NCI-H774 (cell line): ENCODE data around the gene ALKBH3.

Source experiments
- DNase-seq: peaks from one replicate; lab custom pipeline; 2025; lab: John Stamatoyannopoulos, UW

Gene ALKBH3

DNA sequence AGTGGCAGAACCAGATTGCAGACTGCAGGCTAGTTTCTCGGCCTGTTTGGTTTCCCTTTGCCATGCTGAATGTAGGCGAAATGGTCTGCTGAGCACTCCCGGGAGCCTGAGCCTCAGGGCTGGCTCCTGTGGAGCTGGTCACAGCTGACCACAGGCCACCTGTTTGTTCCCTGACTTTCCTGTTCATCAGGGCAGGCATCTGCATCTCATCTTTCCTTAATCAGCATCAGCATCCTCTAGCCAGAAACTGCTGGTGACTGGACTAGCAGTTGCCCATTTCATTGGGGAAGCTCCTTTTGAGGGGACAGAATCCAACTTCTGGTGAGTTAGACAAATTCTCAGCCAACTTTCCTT is 41.6 kb downstream of the ALKBH3 start:
- DNase-seq, result no peak

DNA sequence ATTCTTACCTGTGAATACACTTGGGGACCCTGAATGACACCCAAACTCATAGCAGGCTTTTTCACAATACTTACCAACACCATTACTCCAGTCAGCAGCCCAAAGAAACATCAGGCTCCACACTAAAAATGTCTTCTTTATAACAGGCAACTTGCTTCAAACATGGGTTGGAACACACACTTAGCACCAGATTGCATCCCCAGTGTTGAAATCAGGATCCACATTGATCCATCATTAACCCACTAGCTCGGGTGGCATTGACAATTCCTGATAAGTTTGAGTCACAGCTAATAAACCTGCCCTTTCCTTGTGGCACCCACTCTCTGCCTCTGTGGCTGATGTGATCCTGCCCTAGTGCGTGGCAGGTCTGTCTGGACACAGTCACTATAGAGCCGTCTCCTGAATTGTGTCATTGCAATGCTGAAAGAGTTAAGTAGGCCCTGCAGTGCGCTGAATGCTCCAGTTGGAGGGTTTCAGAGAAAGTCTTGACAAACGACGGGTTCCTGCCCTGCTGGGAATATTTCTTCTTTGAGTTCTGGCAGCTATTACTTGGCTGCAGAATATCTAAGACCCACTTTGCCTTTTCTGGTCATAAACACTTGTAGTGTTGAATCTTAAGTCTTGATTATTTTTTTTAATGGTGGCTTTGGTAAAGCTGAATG is 42.2 kb downstream of the ALKBH3 start:
- no peak for DNase-seq

DNA sequence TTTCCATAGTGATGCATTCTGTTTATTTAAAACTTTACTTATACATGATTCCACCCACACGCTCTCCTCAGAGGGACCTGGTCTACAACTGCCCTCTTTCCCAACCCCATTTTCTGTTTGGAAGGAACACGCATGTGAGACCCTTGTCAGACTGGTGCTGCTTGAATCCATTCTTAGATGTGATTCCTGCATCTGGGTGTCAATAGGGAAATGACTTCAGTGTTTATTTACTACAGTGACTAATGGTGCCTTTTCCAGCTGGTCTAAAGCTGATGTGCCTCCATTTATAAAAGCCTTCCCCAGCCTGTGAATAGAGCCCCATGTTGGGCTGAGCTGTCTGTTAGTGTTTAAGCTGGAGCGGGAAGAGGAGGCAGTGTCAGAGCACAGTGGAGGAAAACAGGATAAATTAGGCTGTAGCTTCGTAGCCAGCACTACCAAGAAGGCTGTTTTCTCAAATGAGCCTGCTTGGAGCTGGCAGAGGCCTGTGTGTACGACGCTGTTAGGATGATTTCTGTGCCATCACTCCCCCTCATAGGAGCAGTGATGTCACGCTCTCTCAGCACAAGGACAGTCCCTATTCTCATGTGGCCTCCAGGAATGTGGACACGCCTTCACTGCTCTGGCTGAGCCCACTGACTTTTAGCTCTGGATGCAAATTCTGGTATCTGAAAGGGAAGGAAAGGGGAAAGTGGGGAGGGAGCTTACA is 42.9 kb downstream of the ALKBH3 start:
- no peak for DNase-seq

DNA sequence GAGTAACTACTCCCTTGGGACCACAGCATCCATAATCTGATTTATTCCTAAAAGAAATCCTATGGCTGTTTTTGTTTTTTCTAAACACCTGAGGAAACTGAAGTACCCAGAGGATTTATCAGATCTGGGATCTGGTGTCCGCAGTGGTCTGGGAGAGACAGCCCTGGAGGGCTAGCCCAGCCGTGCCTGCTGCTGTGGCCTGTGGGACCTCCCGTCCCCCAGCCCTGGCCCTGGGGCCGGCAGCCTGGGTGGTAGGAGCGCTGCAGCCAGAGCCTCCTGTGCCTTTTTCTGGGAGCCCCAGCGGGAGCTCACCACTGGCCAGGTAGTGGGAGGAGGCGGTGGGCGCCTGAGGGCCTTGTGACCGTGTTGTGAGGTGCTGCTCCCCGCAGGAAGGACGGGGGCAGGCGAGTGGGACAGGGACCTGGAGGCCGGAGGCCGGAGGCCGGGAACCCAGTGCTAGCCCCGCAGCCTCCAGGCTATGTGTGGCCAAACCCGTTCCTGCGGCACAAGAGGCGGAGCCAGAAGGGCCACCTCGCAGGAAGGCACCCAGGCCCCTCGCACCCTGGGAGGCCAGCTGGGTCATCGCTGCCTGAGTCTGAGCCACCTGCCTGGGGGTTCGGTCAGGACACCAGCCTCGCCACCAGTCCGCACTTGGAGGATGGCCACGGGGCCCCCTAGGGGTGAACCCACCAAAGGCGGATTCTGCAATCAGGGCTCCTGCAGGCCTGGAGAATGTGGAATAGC is 43.7 kb downstream of the ALKBH3 start:
- DNase-seq, result no peak

DNA sequence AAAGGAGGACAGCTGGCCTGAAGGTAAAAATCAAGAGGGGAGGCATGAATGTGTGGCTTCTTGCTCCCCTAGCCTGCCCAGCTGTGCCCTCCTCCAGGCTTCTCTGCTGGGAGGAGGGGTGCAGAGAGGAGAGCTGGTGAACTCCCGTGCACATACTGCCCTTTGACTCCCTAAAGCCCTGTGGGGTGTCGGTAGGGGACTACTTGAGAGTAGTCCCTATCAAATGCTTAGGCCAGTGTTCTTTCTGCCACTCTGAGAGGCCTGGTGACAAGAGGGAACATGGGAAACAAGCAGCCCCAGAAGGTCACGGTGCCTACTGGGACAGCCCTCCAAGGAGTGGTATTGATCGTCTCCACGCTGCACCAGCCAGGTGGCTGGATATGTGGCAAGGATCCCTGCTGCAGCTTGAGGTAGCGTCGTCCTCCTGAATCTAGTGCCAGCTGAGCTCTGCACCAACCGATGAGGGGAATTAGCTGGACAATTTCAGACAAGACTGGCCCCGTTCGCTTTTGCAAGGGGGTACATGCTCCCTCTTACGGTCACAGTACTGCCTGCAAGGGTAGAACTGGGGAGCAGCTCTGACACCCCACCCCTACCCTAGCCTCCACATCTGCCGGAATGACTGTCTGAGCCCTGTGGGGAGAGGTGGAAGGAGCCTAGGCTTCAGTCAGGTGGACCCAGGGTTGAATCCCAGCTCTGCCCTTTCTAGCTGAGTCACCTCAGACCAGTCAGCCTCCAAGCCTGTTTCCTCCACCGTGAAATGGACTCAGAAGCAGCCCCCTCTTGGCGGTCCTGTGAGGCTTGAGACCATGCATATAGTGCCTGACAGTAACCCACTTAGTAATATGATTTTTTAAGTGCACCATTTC is 44.7 kb downstream of the ALKBH3 start:
- DNase-seq, result no peak

DNA sequence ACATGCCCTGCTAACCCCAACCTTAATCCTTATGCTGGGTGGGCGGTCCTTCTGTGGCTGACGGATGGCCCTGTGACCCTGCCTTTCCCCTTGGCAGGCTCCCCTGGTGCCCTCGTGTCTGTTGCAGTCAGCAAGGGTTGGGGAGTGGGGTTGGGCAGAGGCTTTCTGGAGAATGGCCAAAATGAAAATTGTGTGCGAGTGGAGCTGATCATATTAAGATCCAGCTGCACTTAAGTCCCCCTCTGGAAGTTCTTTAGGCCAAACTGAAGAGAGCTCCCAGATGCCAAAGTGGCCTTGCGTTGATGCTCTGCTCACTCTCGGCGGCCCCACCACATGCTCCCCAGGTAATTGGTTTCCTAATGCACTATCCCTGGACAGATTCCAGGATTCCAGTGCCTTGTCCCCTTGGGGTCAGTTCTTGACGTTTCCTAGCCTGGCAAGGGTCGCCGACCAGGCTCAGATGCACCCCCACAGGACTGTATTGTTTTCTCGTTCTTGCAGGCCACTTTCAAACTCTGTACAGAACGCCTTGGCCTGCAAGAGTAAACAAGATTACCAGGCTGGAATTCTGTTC is 45.4 kb downstream of the ALKBH3 start:
- DNase-seq, result no peak

DNA sequence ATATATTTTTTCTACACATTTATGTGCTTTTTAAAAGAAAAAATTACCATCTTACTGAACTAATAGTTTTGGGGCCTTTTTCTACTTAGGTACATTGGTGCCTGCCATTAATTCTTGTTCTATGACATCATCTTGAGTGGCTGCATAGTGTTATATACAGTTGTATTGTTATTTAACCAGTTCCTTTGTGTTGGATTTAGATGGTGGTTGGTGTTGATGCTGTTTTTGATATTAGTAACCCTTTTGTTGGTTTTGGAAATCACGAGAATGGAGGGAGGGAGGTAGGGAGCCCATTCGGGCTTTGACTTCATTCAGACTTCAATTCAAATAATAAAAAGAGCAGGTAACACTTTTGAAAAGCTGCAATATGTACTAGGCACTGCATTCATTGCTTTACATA is 46.4 kb downstream of the ALKBH3 start:
- no peak for DNase-seq

DNA sequence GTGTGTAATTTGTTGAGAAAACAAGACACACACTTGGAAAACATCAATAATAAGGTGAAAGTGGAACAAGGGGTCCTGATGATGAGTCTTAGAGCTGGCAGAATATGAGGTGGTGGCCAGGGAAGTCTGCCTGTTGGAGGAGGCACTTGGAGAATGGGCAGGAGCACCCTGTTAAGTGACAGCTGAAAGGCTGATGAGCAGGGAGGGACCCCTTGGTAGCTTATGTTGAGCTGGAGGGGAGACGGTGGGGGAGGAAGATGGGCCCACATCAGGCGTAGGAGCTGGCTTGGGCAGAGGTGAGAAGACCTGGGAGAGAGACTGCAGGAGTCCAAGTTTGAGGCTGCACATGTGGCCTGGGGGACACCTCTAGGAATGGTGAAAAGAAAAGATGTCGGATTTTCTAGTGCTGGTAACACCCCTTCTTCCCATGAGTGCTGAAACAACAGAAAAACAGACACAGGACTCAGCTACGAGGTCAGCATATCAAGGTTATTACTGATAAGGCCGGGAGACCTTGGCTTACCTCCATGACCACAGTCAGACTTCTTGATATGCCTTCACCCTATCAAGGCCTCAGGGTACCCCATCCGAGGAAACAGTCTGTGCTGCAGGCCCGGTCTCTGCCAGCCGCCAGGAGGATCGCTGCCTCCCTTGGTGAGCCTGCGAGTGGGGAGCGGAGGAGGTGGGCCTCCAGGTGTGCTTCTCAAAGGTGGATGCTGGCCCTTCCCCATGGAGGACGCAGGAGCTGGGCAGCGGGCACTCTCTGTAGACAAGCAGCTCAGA is 47.5 kb downstream of the ALKBH3 start:
- DNase-seq, result no peak

DNA sequence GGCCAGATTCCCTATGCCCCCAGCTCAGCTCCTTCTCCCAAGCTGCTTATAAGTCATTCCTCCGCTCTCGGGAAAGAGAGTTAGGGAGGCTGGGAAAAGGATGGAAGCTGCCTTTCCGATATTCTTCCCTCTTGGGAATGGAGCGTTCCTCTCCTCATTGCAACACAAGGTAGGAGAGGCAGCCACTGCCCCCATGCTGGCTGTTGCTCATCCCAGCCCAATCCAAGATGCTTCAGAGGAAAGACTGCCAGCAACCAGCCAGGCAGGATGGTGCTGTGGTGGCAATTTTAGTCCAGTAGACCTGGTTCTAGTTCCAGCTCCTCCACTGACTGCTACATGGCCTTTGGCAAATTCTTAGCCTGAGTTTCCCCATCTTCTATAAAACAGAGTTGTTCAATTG is 48.1 kb downstream of the ALKBH3 start:
- DNase-seq, result no peak

DNA sequence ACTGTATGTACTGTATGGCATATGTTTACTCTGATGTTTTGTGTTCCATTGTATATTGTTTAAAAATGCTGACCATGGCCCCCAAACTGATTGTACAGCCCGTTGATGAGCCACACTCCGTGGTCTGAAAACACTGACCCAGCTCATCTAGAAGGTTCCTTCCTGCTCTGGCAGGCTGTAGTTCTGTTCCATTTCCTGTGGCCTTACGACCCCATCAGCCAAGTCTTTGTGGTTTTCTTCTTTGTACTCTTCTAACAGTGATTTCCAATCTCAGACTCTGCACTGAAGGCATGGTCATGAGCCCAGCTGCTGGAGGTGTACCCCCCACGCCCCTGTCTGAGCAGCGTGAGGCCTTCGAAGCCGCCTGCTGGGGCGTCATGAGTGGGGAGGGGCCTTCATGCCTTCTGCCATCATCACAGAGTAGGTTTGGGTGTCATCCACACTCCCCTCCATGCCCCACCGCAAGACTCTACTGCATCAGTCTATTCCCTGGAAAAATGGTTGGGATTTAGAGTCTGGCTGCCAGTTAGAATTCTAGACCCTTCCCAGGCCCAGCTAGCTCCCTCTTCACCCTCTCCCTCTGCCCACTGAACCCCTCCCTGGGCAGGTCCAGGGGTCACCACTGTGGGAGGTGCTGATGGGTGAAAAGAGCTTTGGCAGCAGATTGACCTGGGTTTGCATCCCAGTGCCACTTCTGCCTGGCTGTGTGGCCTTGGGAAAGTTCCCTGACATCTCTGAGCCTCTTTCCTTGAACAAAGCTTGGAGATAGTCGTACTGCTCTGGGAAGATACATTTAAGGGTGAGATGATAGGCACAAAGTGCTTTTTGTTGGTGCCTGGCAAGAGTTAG is 50.5 kb downstream of the ALKBH3 start:
- no peak for DNase-seq

DNA sequence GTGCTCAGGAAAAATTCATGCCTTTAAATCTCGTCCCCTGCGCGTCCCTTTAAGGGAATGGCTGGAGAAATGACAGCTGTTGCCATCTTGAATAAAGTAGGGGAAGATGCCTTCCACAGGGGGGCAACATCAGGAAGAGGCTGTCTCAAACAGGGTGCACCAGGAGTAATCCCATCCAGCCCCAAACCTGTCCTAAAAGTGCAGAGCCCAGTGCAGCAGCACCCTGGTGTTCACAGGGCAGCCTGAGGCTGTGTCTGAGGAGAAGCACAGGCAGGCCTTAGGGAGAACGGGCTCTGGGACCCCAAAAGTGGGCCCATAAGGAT is 51.0 kb downstream of the ALKBH3 start:
- DNase-seq, result no peak

DNA sequence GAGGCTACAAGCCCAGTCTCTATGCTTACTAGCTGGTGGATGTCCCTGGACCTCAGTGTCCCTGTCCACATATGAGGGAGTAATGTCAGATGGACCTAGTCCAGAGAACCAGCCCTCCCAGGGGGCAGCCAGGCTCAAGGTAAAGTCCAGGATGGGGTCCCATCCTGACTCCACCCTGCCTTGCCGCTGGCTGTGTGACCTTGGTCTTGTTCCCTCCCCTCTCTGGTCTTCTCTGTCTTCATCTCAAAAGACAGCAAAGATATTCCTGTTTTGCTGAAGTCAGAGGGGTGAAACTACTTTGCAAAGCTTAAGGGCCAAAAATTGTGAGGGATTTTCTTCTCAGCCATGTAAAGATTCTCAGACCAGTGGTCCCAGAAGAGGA is 52.6 kb downstream of the ALKBH3 start:
- no peak for DNase-seq

DNA sequence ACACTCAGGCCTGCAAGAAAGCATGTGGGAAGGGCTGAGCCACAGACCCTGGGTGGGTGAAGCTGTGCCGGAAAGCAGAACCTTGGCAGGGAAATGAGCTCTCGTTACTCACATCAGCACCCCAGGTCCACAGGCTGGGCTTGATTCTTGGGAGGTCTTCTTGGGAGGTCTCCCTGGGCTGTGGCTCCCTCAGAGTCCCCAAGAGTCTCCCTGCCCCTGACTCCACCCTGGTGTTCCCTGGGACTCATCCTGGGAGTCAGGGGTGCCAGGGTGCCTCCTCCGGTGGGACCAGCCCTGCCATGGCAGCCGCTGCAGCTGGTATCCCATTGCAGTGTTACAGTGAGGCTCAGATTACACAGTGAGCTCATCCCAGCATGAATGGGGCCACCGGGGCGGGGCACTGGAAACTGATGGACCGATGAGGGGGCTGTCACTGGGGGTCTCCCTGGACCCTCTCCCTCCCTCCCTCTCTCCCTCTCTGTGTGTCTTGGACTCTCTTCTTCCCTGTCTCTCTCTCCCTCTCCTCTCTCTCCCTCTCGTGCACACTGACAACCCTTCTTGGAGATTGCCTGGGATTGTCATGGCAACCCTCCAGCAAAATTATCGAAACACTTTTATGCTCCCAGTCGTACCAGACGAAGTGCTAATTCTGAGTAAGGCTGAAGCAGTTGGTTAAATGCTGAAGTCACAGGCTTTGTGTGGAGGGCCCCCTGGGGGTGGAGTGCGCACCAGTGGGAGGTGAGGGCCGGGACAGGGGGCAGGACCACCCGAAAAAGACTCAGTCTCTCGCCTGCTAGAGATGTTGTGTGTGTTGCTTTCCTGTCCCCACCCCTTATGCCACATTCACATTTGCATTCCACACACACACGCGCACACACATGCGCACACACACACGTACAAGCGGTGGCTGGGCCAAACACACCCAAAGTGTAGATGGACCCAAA is 53.2 kb downstream of the ALKBH3 start:
- no peak for DNase-seq

DNA sequence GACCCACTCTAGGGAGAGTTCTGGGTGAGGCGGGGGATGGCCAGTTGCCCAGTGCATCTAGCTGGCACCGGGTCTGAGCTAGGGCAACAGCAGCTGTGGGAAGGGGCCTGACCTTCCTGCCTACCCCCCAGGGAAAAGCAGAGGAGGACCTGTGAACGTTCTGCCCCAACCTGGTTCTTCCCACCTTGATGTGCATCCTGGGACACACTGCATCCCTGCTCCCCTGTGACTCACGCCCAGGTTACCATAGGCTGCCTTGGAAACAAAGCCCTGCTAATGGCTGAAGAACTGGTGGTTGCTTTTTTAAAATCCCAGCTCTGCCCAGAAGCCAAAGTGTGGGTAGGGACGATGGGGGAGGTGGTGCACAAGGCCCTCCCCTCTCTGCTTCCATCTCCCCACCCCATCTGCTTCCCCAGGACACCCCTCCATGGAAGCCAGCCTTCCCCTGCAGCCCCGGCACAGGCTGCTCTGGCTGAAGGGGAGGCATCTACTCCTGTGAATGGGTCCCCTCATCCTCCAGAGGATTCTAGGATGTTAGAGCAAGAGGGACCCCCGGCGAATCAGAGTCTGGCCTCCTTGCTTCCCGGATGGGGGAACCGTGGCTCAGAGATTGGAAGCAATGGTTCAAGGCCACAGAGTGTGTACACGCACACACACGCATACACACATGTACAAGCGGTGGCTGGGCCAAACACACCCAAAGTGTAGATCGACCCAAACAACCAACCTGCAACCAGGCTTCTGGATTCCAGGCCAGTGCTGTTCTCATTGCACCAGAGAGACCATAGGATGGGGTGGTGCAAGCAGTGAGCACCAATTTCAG is 54.2 kb downstream of the ALKBH3 start:
- no peak for DNase-seq

DNA sequence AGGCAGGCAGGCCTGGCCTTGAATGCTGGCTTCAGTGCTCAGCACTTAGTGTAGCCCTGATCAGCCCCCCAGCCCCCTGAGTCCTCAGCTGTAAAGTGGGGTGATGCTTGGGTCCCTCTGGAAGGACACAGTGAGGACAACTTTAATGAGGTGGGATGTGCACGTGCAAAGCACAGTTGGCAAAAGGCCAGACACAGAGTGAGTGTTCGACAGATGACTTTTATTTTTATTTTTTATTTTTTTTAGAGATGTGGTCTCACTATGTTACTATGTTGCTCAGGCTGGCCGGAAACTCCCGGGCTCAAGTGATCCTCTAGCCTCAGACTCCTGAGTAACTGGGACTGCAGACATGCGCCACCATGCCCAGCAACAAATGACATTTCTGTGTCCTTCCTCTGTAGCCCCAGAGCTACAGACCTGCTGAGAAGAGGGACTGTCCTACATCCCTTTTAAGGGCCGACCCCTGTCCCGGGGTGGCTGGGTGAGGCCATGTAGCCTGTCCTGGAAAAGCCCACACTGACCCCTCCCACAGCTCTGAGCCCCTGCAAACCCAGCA is 54.9 kb downstream of the ALKBH3 start:
- no peak for DNase-seq

DNA sequence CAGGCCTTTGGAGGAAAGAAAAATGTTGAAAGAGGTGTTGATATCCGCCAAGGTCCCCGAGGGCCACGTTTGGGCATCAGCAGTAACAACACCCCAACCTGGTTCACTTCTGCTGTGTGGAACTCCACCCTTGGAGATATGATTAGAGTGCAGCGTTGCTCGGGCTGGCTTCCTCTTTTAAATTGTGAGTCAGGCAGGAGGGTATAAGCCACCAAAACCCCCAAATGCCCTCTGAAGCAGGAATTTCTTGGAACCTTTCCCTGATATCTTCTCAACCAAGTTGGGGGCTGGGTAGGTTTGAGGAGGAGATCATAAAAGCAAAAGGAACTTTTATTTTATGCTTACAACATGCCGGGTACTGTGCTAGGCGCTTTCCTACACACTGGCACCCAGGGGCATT is 55.4 kb downstream of the ALKBH3 start:
- no peak for DNase-seq

DNA sequence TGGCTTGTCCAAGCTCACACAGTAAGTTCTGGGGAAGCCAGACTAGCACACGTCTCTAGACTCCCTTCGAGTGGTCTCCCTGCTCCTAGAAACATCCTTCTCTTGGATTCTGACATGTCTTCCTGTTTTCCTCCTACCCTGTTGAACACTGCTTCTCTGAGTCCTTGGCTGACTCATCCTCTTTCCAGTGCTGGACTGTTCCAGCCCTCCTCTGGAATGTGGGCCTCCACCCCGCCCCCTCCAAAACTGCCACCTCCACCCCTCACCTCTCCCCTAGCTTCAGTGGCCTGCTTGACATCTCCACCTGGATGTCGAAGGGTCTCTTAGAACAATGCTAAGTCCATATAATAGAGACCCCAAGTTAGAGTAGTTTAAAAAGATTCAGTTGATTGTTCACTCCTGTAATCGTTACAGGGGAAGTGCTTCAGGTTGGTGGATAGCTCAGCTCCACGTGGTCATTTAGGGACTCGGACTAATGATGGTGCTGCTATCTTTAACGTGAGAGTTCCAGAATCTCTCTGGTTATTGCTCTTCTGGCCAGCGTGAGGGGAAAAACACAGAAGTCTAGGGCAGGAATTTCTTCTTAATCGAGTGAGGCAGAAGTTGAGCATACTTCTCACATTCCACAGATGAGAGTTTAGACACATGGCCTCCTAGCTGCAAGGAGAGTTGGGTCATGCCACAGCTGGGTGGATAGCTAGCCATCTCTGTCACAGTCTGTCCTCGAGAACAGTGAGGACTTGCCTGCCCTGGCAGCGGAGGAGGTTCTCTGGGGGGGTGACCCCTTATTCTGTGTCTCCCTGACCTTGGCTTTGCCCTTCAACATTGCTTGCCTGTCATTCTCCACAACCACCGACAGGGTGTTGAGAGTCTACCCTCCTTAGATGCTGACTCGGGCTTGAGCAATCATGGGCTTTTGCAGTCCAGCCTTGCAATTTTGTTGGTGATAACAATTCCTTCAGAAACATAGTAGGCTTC is 57.1 kb downstream of the ALKBH3 start:
- no peak for DNase-seq
